ENCODE results near the gene PHF21A. TPM values are rescaled to one million over a fixed set of nuclear protein-coding genes. Genes with fewer than 3 reads are reported as not detected.

Gene PHF21A
- total and polyA plus RNA-seq, 7 experiments from 2014 or later = 7.2 to 88.5 (median 54.5) TPM

DNA sequence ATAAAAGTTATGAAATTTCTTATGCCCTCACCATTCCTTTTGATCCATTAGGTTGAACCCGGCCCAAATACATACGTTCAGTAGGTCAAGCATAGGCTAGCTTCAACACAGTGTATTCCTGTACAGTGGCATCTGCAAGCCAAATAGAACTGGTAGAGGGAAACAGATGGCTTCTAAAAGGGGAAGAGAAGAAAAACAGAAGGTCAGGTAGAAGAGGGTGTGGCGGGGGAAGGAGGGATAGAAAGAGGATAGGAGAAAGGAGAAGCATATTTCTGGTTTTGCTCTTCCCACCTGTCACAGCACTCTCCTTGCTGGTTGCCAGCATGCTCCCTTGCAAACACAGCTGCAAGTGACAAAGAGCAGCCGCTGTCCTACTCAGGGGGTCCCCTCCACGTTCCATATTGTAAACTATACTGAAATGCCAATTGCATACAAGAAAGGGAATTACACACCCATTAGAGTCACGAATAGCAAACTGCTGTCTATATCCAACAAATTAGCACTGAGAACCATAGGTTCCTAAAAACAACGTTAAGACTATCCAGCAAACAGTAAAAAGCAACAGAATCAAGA is 71.8 kb downstream of the PHF21A start:
- Histone ChIP-seq H3K36me3 (ENCODE audit: control insufficient read depth in 2 of 3, insufficient read depth in 3 of 3, low read length in 3 of 3) (no peaks in the 10 kb centered on the region), H3K4me1 (ENCODE audit: control insufficient read depth in 2 of 2, insufficient read depth in 2 of 2, low read length in 2 of 2) (no peaks in the 10 kb centered on the region), H3K27me3 (ENCODE audit: control insufficient read depth in 2 of 2, insufficient read depth in 2 of 2, low read length in 2 of 2) (no peaks in the 10 kb centered on the region), H3K9me3 (ENCODE audit: control insufficient read depth in 2 of 3, low read length in 3 of 3) (no peaks in the 10 kb centered on the region), H3K27ac (ENCODE audit: low read depth, low read length) (no peak overlapping the region), H3K4me3 (ENCODE audit: low read length) (no peak overlapping the region)
- Mint-ChIP-seq H3K36me3 (peaks cover 14 to 54% (median 37%) of the 10 kb centered on the region in 5 donors), H3K27ac (no peak overlapping the region), H3K9me3 (peaks cover 0 to 11% (median 0%) of the 10 kb centered on the region in 11 donors), H3K4me1 (peaks cover 2 to 21% (median 13%) of the 10 kb centered on the region in 7 donors), H3K27me3 (no peaks in the 10 kb centered on the region), H3K4me3 (no peak overlapping the region)
- no peak for ATAC-seq
- intact Hi-C loops (cut with micrococcal nuclease) = no loop called here
- POLR2A ChIA-PET = interaction anchor here (0.5 kb wide), 1 partner anchor 15 kb away, joined by 3 read pairs; no protein-coding TSS in a partner anchor
- CTCF ChIA-PET = no interaction called here
- DNase-seq = no peak

DNA sequence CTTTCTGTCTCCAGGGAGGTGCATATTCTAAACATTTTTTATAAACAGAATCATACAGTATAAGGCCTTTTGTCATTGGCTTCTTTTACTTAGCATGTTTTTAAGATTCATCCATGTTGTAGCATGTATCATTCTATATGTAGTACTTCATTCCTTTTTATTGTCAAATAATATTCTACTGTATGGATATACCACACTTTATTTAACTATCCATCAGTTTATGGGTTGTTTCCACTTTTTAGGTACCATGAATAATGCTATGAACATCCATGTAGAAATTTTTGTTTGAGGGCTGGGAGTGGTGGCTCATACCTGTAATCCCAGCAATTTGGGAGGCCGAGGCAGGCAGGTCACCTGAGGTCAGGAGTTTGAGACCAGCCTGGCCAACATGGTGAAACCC is 73.1 kb downstream of the PHF21A start:
- intact Hi-C loops (cut with micrococcal nuclease) = no loop called here
- POLR2A ChIA-PET = no interaction called here
- Histone ChIP-seq H3K4me3 (ENCODE audit: low read length) (no peak overlapping the region), H3K36me3 (ENCODE audit: control insufficient read depth in 2 of 3, insufficient read depth in 3 of 3, low read length in 3 of 3) (no peaks in the 10 kb centered on the region), H3K27ac (ENCODE audit: low read depth, low read length) (no peak overlapping the region), H3K27me3 (ENCODE audit: control insufficient read depth in 2 of 2, insufficient read depth in 2 of 2, low read length in 2 of 2) (no peaks in the 10 kb centered on the region), H3K9me3 (ENCODE audit: control insufficient read depth in 2 of 3, low read length in 3 of 3) (no peaks in the 10 kb centered on the region), H3K4me1 (ENCODE audit: control insufficient read depth in 2 of 2, insufficient read depth in 2 of 2, low read length in 2 of 2) (no peaks in the 10 kb centered on the region)
- Mint-ChIP-seq H3K9me3 (peaks cover 0 to 11% (median 0%) of the 10 kb centered on the region in 11 donors), H3K27ac (no peak overlapping the region), H3K36me3 (peaks cover 14 to 50% (median 37%) of the 10 kb centered on the region in 5 donors), H3K4me1 (peaks cover 2 to 23% (median 13%) of the 10 kb centered on the region in 7 donors), H3K27me3 (no peaks in the 10 kb centered on the region), H3K4me3 (no peak overlapping the region)
- CTCF ChIA-PET = no interaction called here
- no peak for ATAC-seq
- no peak for DNase-seq

GRCh38 chr11:46047520-46047919 is 73.7 kb downstream of the PHF21A start:
- H3K27me3 ChIP-seq (ENCODE audit: control insufficient read depth in 2 of 2, insufficient read depth in 2 of 2, low read length in 2 of 2) = no peaks in the 10 kb centered on the region
- H3K4me3 ChIP-seq (ENCODE audit: low read length) = no peak overlapping the region
- Mint-ChIP-seq H3K4me1 (peaks cover 0 to 27% (median 17%) of the 10 kb centered on the region in 7 donors), H3K9me3 (peaks cover 0 to 11% (median 0%) of the 10 kb centered on the region in 11 donors), H3K27me3 (no peaks in the 10 kb centered on the region), H3K4me3 (no peak overlapping the region), H3K27ac (no peak overlapping the region), H3K36me3 (peaks cover 15 to 50% (median 37%) of the 10 kb centered on the region in 5 donors)
- ATAC-seq (no peak), DNase-seq (no peak)
- H3K4me1 ChIP-seq (ENCODE audit: control insufficient read depth in 2 of 2, insufficient read depth in 2 of 2, low read length in 2 of 2) = no peaks in the 10 kb centered on the region
- H3K9me3 ChIP-seq (ENCODE audit: control insufficient read depth in 2 of 3, low read length in 3 of 3) = no peaks in the 10 kb centered on the region
- H3K36me3 ChIP-seq (ENCODE audit: control insufficient read depth in 2 of 3, insufficient read depth in 3 of 3, low read length in 3 of 3) = no peaks in the 10 kb centered on the region
- intact Hi-C loops (cut with micrococcal nuclease) = no loop called here
- no peak overlapping the region for H3K27ac ChIP-seq (ENCODE audit: low read depth, low read length)
- ChIA-PET CTCF (no interaction called here), POLR2A (no interaction called here)

- H3K27ac Mint-ChIP-seq = peak overlapping the region in 1 of 9 donors; percentile 49
- CTCF ChIA-PET = no interaction called here
- POLR2A ChIA-PET = no interaction called here
These were observed 75.4 kb downstream of the PHF21A start for GRCh38 chr11:46045811-46046210.

DNA sequence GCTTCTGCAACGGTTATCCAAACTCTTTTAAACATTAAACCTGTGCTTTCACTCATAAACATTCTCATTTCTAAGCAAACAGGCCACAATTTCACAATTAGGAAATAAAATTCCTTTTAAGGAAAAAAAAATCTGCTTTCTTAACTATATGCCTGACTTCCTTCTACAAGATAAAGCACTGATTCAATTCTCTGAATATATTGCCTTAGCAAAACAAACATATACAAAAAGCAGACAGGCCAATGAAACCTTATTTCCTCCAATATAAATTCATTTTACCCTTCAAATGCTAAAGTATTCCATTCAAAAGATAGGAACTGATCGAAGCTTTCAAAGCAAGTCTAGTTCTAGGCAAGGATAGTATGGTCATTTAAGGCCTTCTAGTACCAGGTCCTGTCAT is 76.7 kb downstream of the PHF21A start:
- H3K27me3 Mint-ChIP-seq = no peaks in the 10 kb centered on the region
- Histone ChIP-seq H3K27me3 (ENCODE audit: control insufficient read depth in 2 of 2, insufficient read depth in 2 of 2, low read length in 2 of 2) (no peaks in the 10 kb centered on the region), H3K36me3 (ENCODE audit: control insufficient read depth in 2 of 3, insufficient read depth in 3 of 3, low read length in 3 of 3) (no peaks in the 10 kb centered on the region), H3K4me1 (ENCODE audit: control insufficient read depth in 2 of 2, insufficient read depth in 2 of 2, low read length in 2 of 2) (peaks cover 0 to 11% of the 10 kb centered on the region in 2 donors), H3K27ac (ENCODE audit: low read depth, low read length) (no peak overlapping the region), H3K4me3 (ENCODE audit: low read length) (no peak overlapping the region), H3K9me3 (ENCODE audit: control insufficient read depth in 2 of 3, low read length in 3 of 3) (no peaks in the 10 kb centered on the region)
- peaks cover 13 to 26% (median 21%) of the 10 kb centered on the region in 5 donors for H3K36me3 Mint-ChIP-seq
- no peak overlapping the region for H3K4me3 Mint-ChIP-seq
- H3K27ac Mint-ChIP-seq = no peak overlapping the region
- peaks cover 7 to 45% (median 34%) of the 10 kb centered on the region in 7 donors for H3K4me1 Mint-ChIP-seq
- POLR2A ChIA-PET = no interaction called here
- CTCF ChIA-PET = interaction anchor here (0.6 kb wide), 1 partner anchor 11 kb away, joined by 3 read pairs; no protein-coding TSS in a partner anchor
- H3K9me3 Mint-ChIP-seq = peaks cover 0 to 10% (median 0%) of the 10 kb centered on the region in 11 donors
- no peak for ATAC-seq
- intact Hi-C loops (cut with micrococcal nuclease) = no loop called here
- no peak for DNase-seq

More at GRCh38 chr11:46045811-46046210, 75.4 kb downstream of the PHF21A start:
- Histone ChIP-seq H3K27me3 (ENCODE audit: control insufficient read depth in 2 of 2, insufficient read depth in 2 of 2, low read length in 2 of 2) (no peaks in the 10 kb centered on the region), H3K4me3 (ENCODE audit: low read length) (no peak overlapping the region), H3K4me1 (ENCODE audit: control insufficient read depth in 2 of 2, insufficient read depth in 2 of 2, low read length in 2 of 2) (peaks cover 0 to 6% of the 10 kb centered on the region in 2 donors), H3K9me3 (ENCODE audit: control insufficient read depth in 2 of 3, low read length in 3 of 3) (no peaks in the 10 kb centered on the region), H3K36me3 (ENCODE audit: control insufficient read depth in 2 of 3, insufficient read depth in 3 of 3, low read length in 3 of 3) (no peaks in the 10 kb centered on the region), H3K27ac (ENCODE audit: low read depth, low read length) (no peak overlapping the region)
- intact Hi-C loops (cut with micrococcal nuclease) = no loop called here
- Mint-ChIP-seq H3K36me3 (peaks cover 13 to 35% (median 28%) of the 10 kb centered on the region in 5 donors), H3K4me1 (peaks cover 2 to 37% (median 23%) of the 10 kb centered on the region in 7 donors), H3K4me3 (no peak overlapping the region), H3K27me3 (no peaks in the 10 kb centered on the region), H3K9me3 (peaks cover 0 to 11% (median 0%) of the 10 kb centered on the region in 11 donors)
- DNase-seq = no peak
- no peak for ATAC-seq

DNA sequence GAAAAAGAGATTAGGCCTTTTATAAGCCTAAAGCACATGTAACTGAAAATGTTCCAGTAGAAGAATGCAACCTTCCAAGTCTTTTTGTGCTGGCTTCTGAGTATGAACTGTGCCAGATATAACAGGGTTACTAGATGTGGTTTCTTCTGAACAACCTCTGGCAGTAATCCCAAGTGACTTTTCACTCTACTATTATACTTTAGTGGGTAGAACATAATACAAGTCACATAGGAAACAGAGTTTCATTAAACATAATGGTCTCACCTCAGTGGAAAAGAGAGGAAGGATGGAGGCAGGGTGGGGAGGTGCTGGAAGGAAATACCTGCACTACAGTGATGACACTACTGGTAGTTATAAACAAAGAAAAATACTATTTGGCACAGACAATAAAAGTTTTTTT is 81.3 kb downstream of the PHF21A start:
- DNase-seq (no peak), ATAC-seq (no peak)
- ChIA-PET CTCF (no interaction called here), POLR2A (interaction anchor here (1.0 kb wide), 1 partner anchor 19 kb away, joined by 5 read pairs; no protein-coding TSS in a partner anchor)
- no peaks in the 10 kb centered on the region for H3K27me3 Mint-ChIP-seq
- H3K9me3 Mint-ChIP-seq = no peaks in the 10 kb centered on the region
- H3K4me1 Mint-ChIP-seq = peaks cover 7 to 44% (median 29%) of the 10 kb centered on the region in 7 donors
- peaks cover 0 to 16% (median 10%) of the 10 kb centered on the region in 5 donors for H3K36me3 Mint-ChIP-seq
- peak overlapping the region in 1 of 10 donors; percentile 5 for H3K4me3 Mint-ChIP-seq
- H3K27ac ChIP-seq (ENCODE audit: low read depth, low read length) = no peak overlapping the region
- no peak overlapping the region for H3K27ac Mint-ChIP-seq
- no peaks in the 10 kb centered on the region for H3K36me3 ChIP-seq (ENCODE audit: control insufficient read depth in 2 of 3, insufficient read depth in 3 of 3, low read length in 3 of 3)
- no peak overlapping the region for H3K4me3 ChIP-seq (ENCODE audit: low read length)
- no peaks in the 10 kb centered on the region for H3K27me3 ChIP-seq (ENCODE audit: control insufficient read depth in 2 of 2, insufficient read depth in 2 of 2, low read length in 2 of 2)
- intact Hi-C loops (cut with micrococcal nuclease) = no loop called here
- H3K4me1 ChIP-seq (ENCODE audit: control insufficient read depth in 2 of 2, insufficient read depth in 2 of 2, low read length in 2 of 2) = peaks cover 0 to 11% of the 10 kb centered on the region in 2 donors
- no peaks in the 10 kb centered on the region for H3K9me3 ChIP-seq (ENCODE audit: control insufficient read depth in 2 of 3, low read length in 3 of 3)

DNA sequence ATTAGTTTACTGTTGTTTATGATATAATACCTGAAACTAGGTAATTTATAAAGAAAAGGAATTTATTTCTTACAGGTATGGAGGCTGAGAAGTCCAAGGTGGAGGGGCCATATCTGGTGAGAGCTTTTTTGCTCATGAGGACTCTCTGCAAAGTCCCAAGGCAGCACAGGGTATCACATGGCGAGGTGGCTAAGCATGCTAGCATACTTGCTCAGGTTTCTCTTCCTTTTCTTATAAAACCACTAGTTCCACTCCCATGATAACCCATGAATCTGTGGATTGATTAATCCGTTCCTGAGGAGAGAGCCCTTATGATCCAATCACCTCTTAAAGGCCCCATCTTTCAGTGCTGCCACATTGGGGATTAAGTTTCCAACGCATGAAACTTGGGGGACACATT is 82.7 kb downstream of the PHF21A start:
- Mint-ChIP-seq H3K4me1 (peaks cover 7 to 42% (median 29%) of the 10 kb centered on the region in 7 donors), H3K27me3 (no peaks in the 10 kb centered on the region), H3K36me3 (peaks cover 1 to 26% (median 11%) of the 10 kb centered on the region in 5 donors), H3K27ac (no peak overlapping the region), H3K9me3 (no peaks in the 10 kb centered on the region), H3K4me3 (no peak overlapping the region)
- Histone ChIP-seq H3K4me3 (ENCODE audit: low read length) (no peak overlapping the region), H3K27ac (ENCODE audit: low read depth, low read length) (no peak overlapping the region), H3K4me1 (ENCODE audit: control insufficient read depth in 2 of 2, insufficient read depth in 2 of 2, low read length in 2 of 2) (peaks cover 0 to 11% of the 10 kb centered on the region in 2 donors), H3K27me3 (ENCODE audit: control insufficient read depth in 2 of 2, insufficient read depth in 2 of 2, low read length in 2 of 2) (no peaks in the 10 kb centered on the region), H3K36me3 (ENCODE audit: control insufficient read depth in 2 of 3, insufficient read depth in 3 of 3, low read length in 3 of 3) (no peaks in the 10 kb centered on the region), H3K9me3 (ENCODE audit: control insufficient read depth in 2 of 3, low read length in 3 of 3) (no peaks in the 10 kb centered on the region)
- ChIA-PET POLR2A (no interaction called here), CTCF (interaction anchor here (0.8 kb wide), 1 partner anchor 10 kb away, joined by 5 read pairs; no protein-coding TSS in a partner anchor)
- intact Hi-C loops (cut with micrococcal nuclease) = no loop called here
- no peak for DNase-seq
- no peak for ATAC-seq
